HEK293 (cell line): ENCODE measurements around the gene KLHL29.

ENCODE experiments used
- CTCF ChIA-PET: fragments of 350-600 bp; formaldehyde crosslinking; extraction: SDS; loops from one replicate; lab custom pipeline; 2021; ENCODE audit warnings: antibody characterized with exemption; lab: Yijun Ruan, JAX
- POLR2A ChIA-PET: fragments of 300-600 bp; formaldehyde crosslinking; extraction: SDS; loops from one replicate; lab custom pipeline; 2020; ENCODE audit warnings: antibody characterized with exemption, inconsistent platforms; lab: Yijun Ruan, JAX
- H3K27ac ChIP-seq: fragments of 200-500 bp; sonication (Bioruptor generic); 2 replicates; pipeline ENCODE4 v1.5.1; 2014; ENCODE audit warnings: low read depth, low read length, control low read depth, inconsistent platforms; ENCODE audit errors: extremely low read depth
- H3K36me3 ChIP-seq, 2 experiments: fragments of 200-500 bp in 1 of 2; sonication (Bioruptor generic) in 1 of 2; 1 replicate in 1 of 2; 2 replicates in 1 of 2; pipeline ENCODE4 v1.5.1; 2014 to 2017; ENCODE audit warnings: inconsistent platforms in 2 of 2, low read length in 2 of 2; ENCODE audit not compliant: control insufficient read depth in 2 of 2, insufficient read depth in 1 of 2
- H3K4me1 ChIP-seq: fragments of 200-500 bp; sonication (Bioruptor generic); 2 replicates; pipeline ENCODE4 v1.5.1; 2014; ENCODE audit warnings: mild to moderate bottlenecking, low read length, inconsistent platforms; ENCODE audit not compliant: control insufficient read depth, insufficient read depth
- H3K4me3 ChIP-seq: 2 replicates; pipeline ENCODE4 v1.5.1; 2011; ENCODE audit warnings: low read depth, mild to moderate bottlenecking, control low read depth, low read length, moderate library complexity
- H3K9me3 ChIP-seq: fragments of 200-500 bp; sonication (Bioruptor generic); 2 replicates; pipeline ENCODE4 v1.5.1; 2014; ENCODE audit warnings: low read depth, low read length, inconsistent platforms; ENCODE audit not compliant: control insufficient read depth, insufficient read depth
- BCL11A ChIP-seq: fragments of 450-650 bp; formaldehyde crosslinking; IDR thresholded peaks from 2 replicates; pipeline ENCODE4 v1.5.1; 2016; ENCODE audit warnings: low read depth, missing biosample characterization, missing genetic modification characterization
- FEZF1 ChIP-seq: fragments of 450-650 bp; formaldehyde crosslinking; IDR thresholded peaks from 2 replicates; pipeline ENCODE4 v1.5.1; 2016; ENCODE audit warnings: missing biosample characterization, missing genetic modification characterization
- GFI1B ChIP-seq: fragments of 450-650 bp; formaldehyde crosslinking; IDR thresholded peaks from 2 replicates; pipeline ENCODE4 v1.5.1; 2016; ENCODE audit warnings: missing biosample characterization, missing genetic modification characterization
- KLF16 ChIP-seq: fragments of 450-650 bp; formaldehyde crosslinking; IDR thresholded peaks from 2 replicates; pipeline ENCODE4 v1.5.1; 2017; ENCODE audit warnings: missing biosample characterization, missing genetic modification characterization
- MYNN ChIP-seq: fragments of 450-650 bp; formaldehyde crosslinking; IDR thresholded peaks from 2 replicates; pipeline ENCODE4 v1.5.1; 2016; ENCODE audit warnings: missing biosample characterization, missing genetic modification characterization, borderline replicate concordance
- SETDB1 ChIP-seq: IDR thresholded peaks from one replicate; pipeline ENCODE4 v1.6.1; 2017; ENCODE audit warnings: mild to moderate bottlenecking, low read length, moderate library complexity, mixed read lengths; ENCODE audit not compliant: insufficient read length
- ZFP37 ChIP-seq: fragments of 450-650 bp; formaldehyde crosslinking; IDR thresholded peaks from 2 replicates; pipeline ENCODE4 v1.5.1; 2016; ENCODE audit warnings: missing biosample characterization, missing genetic modification characterization
- ZFP69B ChIP-seq: fragments of 450-650 bp; formaldehyde crosslinking; IDR thresholded peaks from 2 replicates; pipeline ENCODE4 v1.5.1; 2016; ENCODE audit warnings: missing biosample characterization, missing genetic modification characterization
- ZNF10 ChIP-seq: fragments of 450-650 bp; formaldehyde crosslinking; IDR thresholded peaks from 2 replicates; pipeline ENCODE4 v1.5.1; 2017; ENCODE audit warnings: missing biosample characterization, missing genetic modification characterization
- ZNF2 ChIP-seq: fragments of 450-650 bp; formaldehyde crosslinking; IDR thresholded peaks from 2 replicates; pipeline ENCODE4 v1.5.1; 2016; ENCODE audit warnings: missing biosample characterization, missing genetic modification characterization
- ZNF211 ChIP-seq: fragments of 450-650 bp; formaldehyde crosslinking; IDR thresholded peaks from 2 replicates; pipeline ENCODE4 v1.5.1; 2016; ENCODE audit warnings: low read depth, missing biosample characterization, missing genetic modification characterization
- ZNF366 ChIP-seq: fragments of 450-650 bp; formaldehyde crosslinking; conservative IDR thresholded peaks from 2 replicates; pipeline ENCODE4 v1.5.1; 2016; ENCODE audit warnings: missing biosample characterization, missing genetic modification characterization
- ZNF571 ChIP-seq: fragments of 450-650 bp; formaldehyde crosslinking; IDR thresholded peaks from 2 replicates; pipeline ENCODE4 v1.5.0; 2017; ENCODE audit warnings: missing biosample characterization, missing genetic modification characterization
- ZNF660 ChIP-seq: fragments of 450-650 bp; IDR thresholded peaks from 2 replicates; pipeline ENCODE4 v1.5.1; 2018; ENCODE audit warnings: missing biosample characterization, mild to moderate bottlenecking, missing genetic modification characterization
- ZNF670 ChIP-seq: fragments of 450-650 bp; formaldehyde crosslinking; IDR thresholded peaks from 2 replicates; pipeline ENCODE4 v1.5.1; 2016; ENCODE audit warnings: missing biosample characterization, missing genetic modification characterization, low read depth
- ZNF701 ChIP-seq: fragments of 450-650 bp; formaldehyde crosslinking; IDR thresholded peaks from 2 replicates; pipeline ENCODE4 v1.5.1; 2016; ENCODE audit warnings: missing biosample characterization, missing genetic modification characterization
- ZSCAN30 ChIP-seq: fragments of 450-650 bp; IDR thresholded peaks from 2 replicates; pipeline ENCODE4 v1.5.1; 2018; ENCODE audit warnings: missing biosample characterization, mild to moderate bottlenecking, missing genetic modification characterization, moderate library complexity
- TF ChIP-seq, protein P1 (sequence below): fragments of 450-650 bp; formaldehyde crosslinking; IDR thresholded peaks from 2 replicates; pipeline ENCODE4 v1.5.0; 2017; ENCODE audit warnings: missing biosample characterization, missing genetic modification characterization, borderline replicate concordance
- TF ChIP-seq, protein P2 (sequence below): fragments of 450-650 bp; formaldehyde crosslinking; IDR thresholded peaks from 2 replicates; pipeline ENCODE4 v1.5.1; 2016; ENCODE audit warnings: missing biosample characterization, missing genetic modification characterization
- TF ChIP-seq, protein P3 (sequence below): fragments of 450-650 bp; formaldehyde crosslinking; IDR thresholded peaks from 2 replicates; pipeline ENCODE4 v1.5.1; 2016; ENCODE audit warnings: missing biosample characterization, missing genetic modification characterization
- TF ChIP-seq, protein P4 (sequence below): fragments of 450-650 bp; formaldehyde crosslinking; IDR thresholded peaks from 2 replicates; pipeline ENCODE4 v1.5.1; 2016; ENCODE audit warnings: missing biosample characterization, missing genetic modification characterization
- TF ChIP-seq, protein P5 (sequence below): fragments of 450-650 bp; formaldehyde crosslinking; IDR thresholded peaks from 2 replicates; pipeline ENCODE4 v1.5.1; 2017; ENCODE audit warnings: missing biosample characterization, missing genetic modification characterization

The KLHL29 gene

DNA sequence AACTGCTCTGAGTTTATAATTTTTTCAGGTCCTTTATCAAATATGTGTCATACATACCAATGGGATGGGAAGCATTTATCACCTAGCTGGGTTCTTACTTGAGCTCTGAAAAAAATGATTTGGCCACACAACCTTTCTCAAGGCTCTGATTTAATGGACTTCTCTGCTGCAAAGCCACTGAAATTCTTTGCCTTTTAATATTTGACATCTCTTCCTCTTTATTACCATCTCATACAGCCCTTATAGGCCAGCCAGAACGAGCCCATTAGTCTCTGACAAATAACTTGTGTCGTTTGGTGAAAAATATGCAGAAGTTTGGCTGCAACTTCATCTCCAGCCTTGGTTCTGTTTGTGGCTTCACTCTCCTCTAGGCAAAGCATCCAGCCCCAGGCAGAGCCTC is 292.9 kb downstream of the KLHL29 start (continued):
- TF ChIP-seq, protein P1, sequence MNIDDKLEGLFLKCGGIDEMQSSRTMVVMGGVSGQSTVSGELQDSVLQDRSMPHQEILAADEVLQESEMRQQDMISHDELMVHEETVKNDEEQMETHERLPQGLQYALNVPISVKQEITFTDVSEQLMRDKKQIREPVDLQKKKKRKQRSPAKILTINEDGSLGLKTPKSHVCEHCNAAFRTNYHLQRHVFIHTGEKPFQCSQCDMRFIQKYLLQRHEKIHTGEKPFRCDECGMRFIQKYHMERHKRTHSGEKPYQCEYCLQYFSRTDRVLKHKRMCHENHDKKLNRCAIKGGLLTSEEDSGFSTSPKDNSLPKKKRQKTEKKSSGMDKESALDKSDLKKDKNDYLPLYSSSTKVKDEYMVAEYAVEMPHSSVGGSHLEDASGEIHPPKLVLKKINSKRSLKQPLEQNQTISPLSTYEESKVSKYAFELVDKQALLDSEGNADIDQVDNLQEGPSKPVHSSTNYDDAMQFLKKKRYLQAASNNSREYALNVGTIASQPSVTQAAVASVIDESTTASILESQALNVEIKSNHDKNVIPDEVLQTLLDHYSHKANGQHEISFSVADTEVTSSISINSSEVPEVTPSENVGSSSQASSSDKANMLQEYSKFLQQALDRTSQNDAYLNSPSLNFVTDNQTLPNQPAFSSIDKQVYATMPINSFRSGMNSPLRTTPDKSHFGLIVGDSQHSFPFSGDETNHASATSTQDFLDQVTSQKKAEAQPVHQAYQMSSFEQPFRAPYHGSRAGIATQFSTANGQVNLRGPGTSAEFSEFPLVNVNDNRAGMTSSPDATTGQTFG (tag by site-specific recombination): no peak
- TF ChIP-seq KLF16 (tag by site-specific recombination): no peak
- no peak for TF ChIP-seq ZNF670 (tag by site-specific recombination)

DNA sequence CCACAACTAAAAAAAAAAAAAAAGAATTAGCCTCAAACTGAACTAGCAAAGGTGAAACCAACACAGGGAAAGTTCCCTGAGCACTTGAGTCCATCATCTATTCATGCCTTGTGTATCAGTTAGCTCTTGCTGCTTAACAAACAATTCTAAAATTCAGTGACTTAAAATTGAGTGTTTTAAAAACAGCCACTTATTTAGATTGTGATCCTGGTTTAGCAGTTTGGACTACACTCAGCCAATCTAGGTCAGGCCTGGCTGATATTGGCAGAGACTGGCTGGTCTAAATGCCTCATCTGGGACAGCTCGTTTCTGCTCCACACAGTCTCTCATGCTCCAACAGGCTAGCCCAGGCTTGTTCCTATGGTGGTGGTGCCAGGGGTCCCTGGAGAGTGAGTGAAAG is 294.1 kb downstream of the KLHL29 start:
- TF ChIP-seq SETDB1 (peak; percentile 63), ZSCAN30 (tag by site-specific recombination) (no peak)
- POLR2A ChIA-PET: no interaction called here

DNA sequence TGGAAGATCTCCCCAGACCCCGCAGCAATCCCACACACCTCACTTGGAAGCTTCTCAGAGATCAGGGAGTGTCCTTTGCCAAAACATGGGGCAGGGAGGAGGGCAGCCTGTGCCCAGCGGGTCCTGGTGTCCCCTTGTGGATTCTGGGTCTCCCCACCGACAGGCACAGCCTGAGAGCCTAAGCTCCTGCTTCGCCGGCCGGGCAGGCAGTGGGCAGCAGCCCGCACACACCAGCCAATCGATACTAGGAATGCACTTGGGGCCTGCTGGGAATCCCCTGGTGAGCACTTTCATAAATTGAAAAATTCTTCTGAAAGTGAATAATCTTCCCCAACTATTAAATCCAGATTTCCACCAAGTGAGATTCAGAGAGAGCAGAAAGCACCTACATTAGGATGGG is 296.0 kb downstream of the KLHL29 start:
- H3K4me1 ChIP-seq: no peaks in the 10 kb centered on the region
- H3K27ac ChIP-seq: no peak overlapping the region
- CTCF ChIA-PET: no interaction called here
- no peaks in the 10 kb centered on the region for H3K36me3 ChIP-seq
- POLR2A ChIA-PET: no interaction called here
- TF ChIP-seq ZNF211 (no peak), ZFP37 (tag by site-specific recombination) (no peak), ZNF571 (tag by site-specific recombination) (no peak), GFI1B (tag by site-specific recombination) (no peak), ZNF701 (tag by site-specific recombination) (no peak), ZFP69B (tag by site-specific recombination) (no peak), ZNF2 (tag by site-specific recombination) (no peak), FEZF1 (tag by site-specific recombination) (no peak), ZNF660 (no peak), ZNF366 (tag by site-specific recombination) (no peak), BCL11A (tag by site-specific recombination) (no peak), MYNN (tag by site-specific recombination) (no peak), ZNF10 (no peak)
- TF ChIP-seq, protein P2, sequence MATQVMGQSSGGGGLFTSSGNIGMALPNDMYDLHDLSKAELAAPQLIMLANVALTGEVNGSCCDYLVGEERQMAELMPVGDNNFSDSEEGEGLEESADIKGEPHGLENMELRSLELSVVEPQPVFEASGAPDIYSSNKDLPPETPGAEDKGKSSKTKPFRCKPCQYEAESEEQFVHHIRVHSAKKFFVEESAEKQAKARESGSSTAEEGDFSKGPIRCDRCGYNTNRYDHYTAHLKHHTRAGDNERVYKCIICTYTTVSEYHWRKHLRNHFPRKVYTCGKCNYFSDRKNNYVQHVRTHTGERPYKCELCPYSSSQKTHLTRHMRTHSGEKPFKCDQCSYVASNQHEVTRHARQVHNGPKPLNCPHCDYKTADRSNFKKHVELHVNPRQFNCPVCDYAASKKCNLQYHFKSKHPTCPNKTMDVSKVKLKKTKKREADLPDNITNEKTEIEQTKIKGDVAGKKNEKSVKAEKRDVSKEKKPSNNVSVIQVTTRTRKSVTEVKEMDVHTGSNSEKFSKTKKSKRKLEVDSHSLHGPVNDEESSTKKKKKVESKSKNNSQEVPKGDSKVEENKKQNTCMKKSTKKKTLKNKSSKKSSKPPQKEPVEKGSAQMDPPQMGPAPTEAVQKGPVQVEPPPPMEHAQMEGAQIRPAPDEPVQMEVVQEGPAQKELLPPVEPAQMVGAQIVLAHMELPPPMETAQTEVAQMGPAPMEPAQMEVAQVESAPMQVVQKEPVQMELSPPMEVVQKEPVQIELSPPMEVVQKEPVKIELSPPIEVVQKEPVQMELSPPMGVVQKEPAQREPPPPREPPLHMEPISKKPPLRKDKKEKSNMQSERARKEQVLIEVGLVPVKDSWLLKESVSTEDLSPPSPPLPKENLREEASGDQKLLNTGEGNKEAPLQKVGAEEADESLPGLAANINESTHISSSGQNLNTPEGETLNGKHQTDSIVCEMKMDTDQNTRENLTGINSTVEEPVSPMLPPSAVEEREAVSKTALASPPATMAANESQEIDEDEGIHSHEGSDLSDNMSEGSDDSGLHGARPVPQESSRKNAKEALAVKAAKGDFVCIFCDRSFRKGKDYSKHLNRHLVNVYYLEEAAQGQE (tag by site-specific recombination): no peak
- TF ChIP-seq, protein P3, sequence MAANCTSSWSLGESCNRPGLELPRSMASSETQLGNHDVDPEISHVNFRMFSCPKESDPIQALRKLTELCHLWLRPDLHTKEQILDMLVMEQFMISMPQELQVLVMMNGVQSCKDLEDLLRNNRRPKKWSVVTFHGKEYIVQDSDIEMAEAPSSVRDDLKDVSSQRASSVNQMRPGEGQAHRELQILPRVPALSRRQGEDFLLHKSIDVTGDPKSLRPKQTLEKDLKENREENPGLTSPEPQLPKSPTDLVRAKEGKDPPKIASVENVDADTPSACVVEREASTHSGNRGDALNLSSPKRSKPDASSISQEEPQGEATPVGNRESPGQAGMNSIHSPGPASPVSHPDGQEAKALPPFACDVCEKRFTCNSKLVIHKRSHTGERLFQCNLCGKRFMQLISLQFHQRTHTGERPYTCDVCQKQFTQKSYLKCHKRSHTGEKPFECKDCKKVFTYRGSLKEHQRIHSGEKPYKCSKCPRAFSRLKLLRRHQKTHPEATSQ (tag by site-specific recombination): no peak
- TF ChIP-seq, protein P4, sequence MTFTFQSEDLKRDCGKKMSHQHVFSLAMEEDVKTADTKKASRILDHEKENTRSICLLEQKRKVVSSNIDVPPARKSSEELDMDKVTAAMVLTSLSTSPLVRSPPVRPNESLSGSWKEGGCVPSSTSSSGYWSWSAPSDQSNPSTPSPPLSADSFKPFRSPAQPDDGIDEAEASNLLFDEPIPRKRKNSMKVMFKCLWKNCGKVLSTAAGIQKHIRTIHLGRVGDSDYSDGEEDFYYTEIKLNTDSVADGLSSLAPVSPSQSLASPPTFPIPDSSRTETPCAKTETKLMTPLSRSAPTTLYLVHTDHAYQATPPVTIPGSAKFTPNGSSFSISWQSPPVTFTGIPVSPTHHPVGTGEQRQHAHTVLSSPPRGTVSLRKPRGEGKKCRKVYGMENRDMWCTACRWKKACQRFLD: no peak
- TF ChIP-seq, protein P5, sequence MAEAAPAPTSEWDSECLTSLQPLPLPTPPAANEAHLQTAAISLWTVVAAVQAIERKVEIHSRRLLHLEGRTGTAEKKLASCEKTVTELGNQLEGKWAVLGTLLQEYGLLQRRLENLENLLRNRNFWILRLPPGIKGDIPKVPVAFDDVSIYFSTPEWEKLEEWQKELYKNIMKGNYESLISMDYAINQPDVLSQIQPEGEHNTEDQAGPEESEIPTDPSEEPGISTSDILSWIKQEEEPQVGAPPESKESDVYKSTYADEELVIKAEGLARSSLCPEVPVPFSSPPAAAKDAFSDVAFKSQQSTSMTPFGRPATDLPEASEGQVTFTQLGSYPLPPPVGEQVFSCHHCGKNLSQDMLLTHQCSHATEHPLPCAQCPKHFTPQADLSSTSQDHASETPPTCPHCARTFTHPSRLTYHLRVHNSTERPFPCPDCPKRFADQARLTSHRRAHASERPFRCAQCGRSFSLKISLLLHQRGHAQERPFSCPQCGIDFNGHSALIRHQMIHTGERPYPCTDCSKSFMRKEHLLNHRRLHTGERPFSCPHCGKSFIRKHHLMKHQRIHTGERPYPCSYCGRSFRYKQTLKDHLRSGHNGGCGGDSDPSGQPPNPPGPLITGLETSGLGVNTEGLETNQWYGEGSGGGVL (tag by site-specific recombination): no peak
- H3K9me3 ChIP-seq: no peaks in the 10 kb centered on the region
- no peak overlapping the region for H3K4me3 ChIP-seq

More for the DNA sequence above, 294.1 kb downstream of the KLHL29 start:
- Histone ChIP-seq H3K4me3 (no peak overlapping the region), H3K4me1 (no peaks in the 10 kb centered on the region), H3K27ac (no peak overlapping the region), H3K9me3 (no peaks in the 10 kb centered on the region), H3K36me3 (no peaks in the 10 kb centered on the region)
- CTCF ChIA-PET: no interaction called here
